ENCODE measurements around the gene HMGB4. TPM values are rescaled to one million over a fixed set of nuclear protein-coding genes. Genes with fewer than 3 reads are reported as not detected.
A peak's percentile ranks its signal among the peaks of the same experiment; 100 is the strongest.

The HMGB4 gene, protein sequence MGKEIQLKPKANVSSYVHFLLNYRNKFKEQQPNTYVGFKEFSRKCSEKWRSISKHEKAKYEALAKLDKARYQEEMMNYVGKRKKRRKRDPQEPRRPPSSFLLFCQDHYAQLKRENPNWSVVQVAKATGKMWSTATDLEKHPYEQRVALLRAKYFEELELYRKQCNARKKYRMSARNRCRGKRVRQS
- not detected in 2 replicates for total RNA-seq (2014; rRNA removed; shearing (Covaris generic); ENCODE audit: low replicate concordance)

- in situ Hi-C loops (cut with HindIII; ENCODE audit: low pct_unique_long_range_greater_than_20kb, low sequenced_read_pairs), result no loop called here
Measured at GRCh38 chr1:33863779-33864178, at the start of gene HMGB4. Gene HMGB4, plus strand, starts transcription at chr1:33864079. Its CDS starts 113 bp downstream, at chr1:33864192.

GRCh38 chr1:33814166-33814565, 49.7 kb upstream of the HMGB4 start:
- in situ Hi-C loops (cut with HindIII; ENCODE audit: low pct_unique_long_range_greater_than_20kb, low sequenced_read_pairs), result no loop called here
- DNase-seq (ENCODE audit: low read depth), result peak; percentile 10

More at GRCh38 chr1:33863779-33864178, at the start of gene HMGB4:
- DNase-seq (ENCODE audit: low read depth), result no peak

DNA sequence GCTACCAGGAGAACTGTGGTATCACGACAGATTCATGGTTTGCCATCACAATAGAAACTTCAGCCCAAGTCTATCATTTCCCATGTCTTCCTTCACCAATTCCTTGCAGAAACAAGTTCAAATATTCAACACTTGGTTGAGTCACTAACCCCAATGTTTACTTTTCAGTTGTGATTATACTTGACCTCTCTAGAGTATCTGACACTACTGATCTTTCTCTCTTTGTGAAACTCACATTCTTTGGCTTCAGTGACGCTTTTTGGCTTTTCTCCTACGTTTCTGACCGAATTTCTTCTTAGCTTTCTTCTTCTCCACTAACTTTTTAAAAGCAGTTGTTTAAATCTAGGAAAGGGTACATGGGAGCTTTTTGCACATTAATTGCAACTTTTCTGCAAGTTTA, 48.8 kb upstream of the HMGB4 start:
- in situ Hi-C loops (cut with HindIII; ENCODE audit: low pct_unique_long_range_greater_than_20kb, low sequenced_read_pairs), result no loop called here
- no peak for DNase-seq (ENCODE audit: low read depth)

GRCh38 chr1:33818071-33818470, 45.8 kb upstream of the HMGB4 start:
- DNase-seq (ENCODE audit: low read depth), result no peak
- in situ Hi-C loops (cut with HindIII; ENCODE audit: low pct_unique_long_range_greater_than_20kb, low sequenced_read_pairs), result no loop called here

- in situ Hi-C loops (cut with HindIII; ENCODE audit: low pct_unique_long_range_greater_than_20kb, low sequenced_read_pairs), result no loop called here
- DNase-seq (ENCODE audit: low read depth), result no peak
Measured at GRCh38 chr1:33819290-33819912, 44.5 kb upstream of the HMGB4 start.

DNA sequence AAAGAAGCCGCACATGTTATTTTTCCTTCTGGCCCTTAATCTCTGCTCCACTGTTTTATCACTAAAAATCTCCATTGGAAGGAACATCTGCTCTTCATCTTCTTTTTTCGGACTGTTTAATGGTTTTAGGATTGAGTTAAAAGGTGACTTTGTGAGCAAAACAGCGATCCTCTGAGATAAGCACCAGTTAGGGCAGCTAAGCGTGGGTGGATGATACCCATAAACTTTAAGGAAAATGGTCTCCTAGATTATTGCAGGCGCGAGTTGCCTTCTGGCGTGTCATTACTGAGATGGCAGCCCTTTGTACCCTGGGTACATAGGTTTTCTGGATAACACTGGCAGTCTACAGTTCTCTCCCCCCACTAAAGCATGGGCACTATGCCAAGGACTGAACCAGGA, 44.0 kb upstream of the HMGB4 start:
- in situ Hi-C loops (cut with HindIII; ENCODE audit: low pct_unique_long_range_greater_than_20kb, low sequenced_read_pairs), result no loop called here
- DNase-seq (ENCODE audit: low read depth), result no peak

- no peak for DNase-seq (ENCODE audit: low read depth)
- in situ Hi-C loops (cut with HindIII; ENCODE audit: low pct_unique_long_range_greater_than_20kb, low sequenced_read_pairs), result no loop called here
Measured at GRCh38 chr1:33820804-33821203, 43.1 kb upstream of the HMGB4 start.

DNA sequence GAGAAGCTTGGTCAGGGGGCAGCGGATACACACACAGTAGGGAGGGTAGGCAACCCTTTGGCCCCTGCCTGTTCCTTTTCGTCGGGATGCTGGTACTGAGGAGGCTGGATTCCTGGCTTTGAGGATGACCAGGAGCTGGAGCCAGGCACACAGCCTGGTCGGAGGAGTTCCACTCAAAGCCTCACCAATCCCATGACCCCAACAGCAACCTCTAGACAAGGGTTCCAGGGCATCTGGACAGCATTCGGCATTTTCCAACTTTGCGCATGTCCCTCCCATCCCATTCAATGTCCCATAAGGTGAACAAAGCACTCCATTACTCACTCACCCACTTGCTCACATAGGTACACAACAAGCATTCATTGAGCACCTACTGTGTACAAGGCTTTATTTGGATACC, 42.6 kb upstream of the HMGB4 start:
- no peak for DNase-seq (ENCODE audit: low read depth)

DNA sequence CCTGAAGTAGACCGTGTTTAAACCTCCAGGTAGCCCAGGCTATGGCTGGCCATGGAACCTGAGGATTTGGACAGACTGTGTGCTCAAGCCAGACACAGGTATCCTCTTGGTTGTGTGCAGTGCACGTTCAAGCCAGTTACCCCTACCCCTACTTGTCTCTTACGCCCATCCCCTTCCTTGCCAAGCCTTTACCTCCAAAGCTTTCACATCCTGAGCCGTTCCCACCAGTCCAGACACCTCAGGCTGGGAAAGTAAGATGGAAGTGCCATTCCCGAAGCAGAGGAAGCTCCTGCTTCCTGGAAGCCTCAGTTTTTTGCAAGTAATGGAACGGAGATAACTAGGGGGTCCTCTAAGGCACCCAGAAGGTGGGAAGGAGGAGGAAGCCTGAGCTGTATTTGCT, 41.5 kb upstream of the HMGB4 start:
- in situ Hi-C loops (cut with HindIII; ENCODE audit: low pct_unique_long_range_greater_than_20kb, low sequenced_read_pairs), result no loop called here
- no peak for DNase-seq (ENCODE audit: low read depth)

More for the DNA sequence above, 42.6 kb upstream of the HMGB4 start:
- in situ Hi-C loops (cut with HindIII; ENCODE audit: low pct_unique_long_range_greater_than_20kb, low sequenced_read_pairs), result no loop called here

- in situ Hi-C loops (cut with HindIII; ENCODE audit: low pct_unique_long_range_greater_than_20kb, low sequenced_read_pairs), result no loop called here
- no peak for DNase-seq (ENCODE audit: low read depth)
Measured at GRCh38 chr1:33823401-33823800, 40.5 kb upstream of the HMGB4 start.

DNA sequence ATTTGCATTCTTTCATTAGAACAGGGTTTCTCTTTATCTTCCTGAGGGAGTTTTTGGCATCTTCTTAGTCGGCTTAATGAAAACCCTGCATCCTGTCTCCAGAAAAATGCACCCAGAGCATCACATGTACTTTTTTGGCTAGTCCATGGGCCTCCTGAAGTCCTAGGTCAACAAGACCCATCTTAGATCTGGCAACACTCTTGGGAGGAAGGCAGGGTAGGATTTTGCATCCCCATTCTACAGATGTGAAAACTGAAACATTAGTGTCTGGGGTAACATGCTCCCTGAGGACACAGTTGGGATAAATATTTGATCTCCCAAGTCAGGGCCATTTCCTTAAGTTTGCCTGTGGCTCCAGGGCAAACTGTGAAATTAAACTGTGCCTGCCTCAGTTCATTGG, 40.0 kb upstream of the HMGB4 start:
- in situ Hi-C loops (cut with HindIII; ENCODE audit: low pct_unique_long_range_greater_than_20kb, low sequenced_read_pairs), result no loop called here
- no peak for DNase-seq (ENCODE audit: low read depth)

DNA sequence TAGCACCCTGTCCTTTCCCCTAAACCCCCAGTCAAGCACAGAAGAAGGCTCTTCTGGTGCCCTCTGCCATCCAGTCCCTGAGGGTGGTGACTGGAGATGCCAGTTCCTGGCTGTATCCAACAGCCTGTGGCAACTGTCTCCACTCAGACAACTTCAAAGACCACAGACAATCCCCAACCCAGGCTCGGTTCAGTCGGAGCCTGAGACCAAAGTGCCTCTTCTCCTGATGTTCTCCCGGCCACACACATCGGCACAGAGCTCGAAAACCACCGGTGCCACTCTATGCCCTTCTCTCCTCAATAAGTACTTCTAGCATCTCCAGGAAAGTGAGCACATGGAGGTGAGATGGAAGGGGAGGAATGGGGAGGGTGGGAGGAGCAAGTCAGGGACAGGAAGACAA, 39.6 kb upstream of the HMGB4 start:
- in situ Hi-C loops (cut with HindIII; ENCODE audit: low pct_unique_long_range_greater_than_20kb, low sequenced_read_pairs), result no loop called here
- DNase-seq (ENCODE audit: low read depth), result no peak

- in situ Hi-C loops (cut with HindIII; ENCODE audit: low pct_unique_long_range_greater_than_20kb, low sequenced_read_pairs), result no loop called here
- no peak for DNase-seq (ENCODE audit: low read depth)
Measured at GRCh38 chr1:33824971-33825370, 38.9 kb upstream of the HMGB4 start.

DNA sequence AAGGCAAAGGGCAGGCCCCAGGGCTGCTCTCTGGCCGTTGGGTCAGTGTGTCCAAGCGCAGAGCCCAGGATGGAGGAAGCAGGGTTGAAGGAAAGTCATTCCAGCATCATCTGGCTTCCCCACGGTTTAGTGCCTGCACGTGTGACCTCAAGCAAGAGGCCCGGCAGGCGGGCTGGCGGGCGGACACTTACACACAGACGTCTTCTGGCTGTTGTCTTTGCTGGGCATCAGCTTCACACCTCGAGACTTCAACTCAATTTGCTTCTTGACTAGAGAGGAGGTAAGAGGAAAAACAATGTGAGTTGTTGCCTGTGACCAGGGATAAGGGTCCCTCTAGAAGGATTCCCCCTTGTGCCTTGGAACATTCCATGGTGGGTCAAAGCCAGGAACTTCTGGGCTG, 38.4 kb upstream of the HMGB4 start:
- no peak for DNase-seq (ENCODE audit: low read depth)
- in situ Hi-C loops (cut with HindIII; ENCODE audit: low pct_unique_long_range_greater_than_20kb, low sequenced_read_pairs), result no loop called here

DNA sequence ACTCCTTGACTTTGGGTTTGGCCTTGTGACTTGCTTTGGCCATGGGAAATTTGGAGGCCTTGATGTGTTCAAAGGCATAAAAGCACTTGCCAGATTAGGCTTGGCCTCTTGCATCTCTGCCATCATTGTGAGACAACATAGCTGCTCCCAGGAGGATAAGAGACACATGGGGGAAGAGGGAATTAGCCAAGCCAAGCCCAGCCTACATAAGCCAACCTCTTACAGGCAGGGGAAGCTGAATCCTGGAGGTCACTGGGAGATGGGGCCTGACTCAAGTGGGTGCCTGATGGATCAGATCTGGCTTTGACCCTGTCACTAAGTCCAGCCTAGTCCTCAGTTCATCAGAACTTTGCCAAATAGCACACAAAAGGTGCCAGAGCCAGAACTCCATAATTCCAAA, 37.6 kb upstream of the HMGB4 start:
- no peak for DNase-seq (ENCODE audit: low read depth)
- in situ Hi-C loops (cut with HindIII; ENCODE audit: low pct_unique_long_range_greater_than_20kb, low sequenced_read_pairs), result no loop called here

GRCh38 chr1:33826711-33827110, 37.2 kb upstream of the HMGB4 start:
- no peak for DNase-seq (ENCODE audit: low read depth)
- in situ Hi-C loops (cut with HindIII; ENCODE audit: low pct_unique_long_range_greater_than_20kb, low sequenced_read_pairs), result no loop called here

GRCh38 chr1:33828059-33828458, 35.8 kb upstream of the HMGB4 start:
- in situ Hi-C loops (cut with HindIII; ENCODE audit: low pct_unique_long_range_greater_than_20kb, low sequenced_read_pairs), result no loop called here
- DNase-seq (ENCODE audit: low read depth), result no peak

- DNase-seq (ENCODE audit: low read depth), result no peak
- in situ Hi-C loops (cut with HindIII; ENCODE audit: low pct_unique_long_range_greater_than_20kb, low sequenced_read_pairs), result no loop called here
Measured at GRCh38 chr1:33828654-33829053, 35.2 kb upstream of the HMGB4 start.

DNA sequence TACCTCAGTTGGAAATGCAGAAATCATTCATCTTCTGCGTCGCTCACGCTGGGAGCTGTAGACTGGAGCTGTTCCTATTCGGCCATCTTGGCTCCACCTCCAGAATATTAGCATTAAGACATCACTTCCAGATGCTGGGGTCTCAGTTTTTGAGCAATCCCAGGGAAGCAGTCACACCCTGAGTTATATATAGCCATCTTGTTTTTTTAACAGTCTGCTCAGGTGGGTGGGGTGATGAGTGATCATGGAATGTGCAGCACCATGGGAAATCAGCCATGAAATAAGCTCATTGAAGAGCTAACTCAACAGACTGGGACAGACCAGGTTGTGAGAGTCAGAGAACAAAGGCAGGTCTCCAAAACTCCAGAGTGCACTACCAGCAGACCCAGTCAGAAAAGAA, 27.0 kb upstream of the HMGB4 start:
- in situ Hi-C loops (cut with HindIII; ENCODE audit: low pct_unique_long_range_greater_than_20kb, low sequenced_read_pairs), result no loop called here
- DNase-seq (ENCODE audit: low read depth), result peak; percentile 14

- DNase-seq (ENCODE audit: low read depth), result no peak
- in situ Hi-C loops (cut with HindIII; ENCODE audit: low pct_unique_long_range_greater_than_20kb, low sequenced_read_pairs), result no loop called here
Measured at GRCh38 chr1:33837635-33838034, 26.2 kb upstream of the HMGB4 start.
